NCI-H510A treated with DMSO at 0.1 percent for 48 hours (cell line): ENCODE measurements around the gene ERAS.
"Not testable (repeated sequence)": the region's sequence is repeated elsewhere in the genome, so short reads cannot be mapped to it uniquely, and the experiment has no call there.

Experiments used
- DNase-seq: peaks from one replicate; lab custom pipeline; 2025; lab: John Stamatoyannopoulos, UW

Gene ERAS

GRCh38 chrX:48831136-48831908 lies 5.0 kb downstream of the ERAS start:
- DNase-seq: no peak

DNA sequence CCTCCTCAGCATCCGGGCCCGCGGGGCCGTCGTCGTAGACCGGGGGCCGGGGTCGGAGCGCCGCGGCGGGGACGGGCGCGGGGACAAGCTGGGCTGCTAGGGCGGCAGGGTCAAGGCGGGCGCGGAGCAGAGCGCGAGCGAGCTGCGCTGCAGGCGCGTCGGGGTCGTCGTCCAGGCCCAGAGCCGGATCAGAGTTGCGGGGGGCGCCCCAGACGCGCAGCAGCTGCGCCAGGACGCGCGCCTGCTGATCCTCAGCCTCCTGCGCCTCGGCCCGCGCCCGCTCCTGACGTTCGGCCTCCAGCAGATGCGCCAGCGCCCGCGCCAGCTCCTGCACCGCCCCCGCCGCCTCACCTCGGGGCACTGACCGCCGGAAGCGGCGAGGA lies 5.6 kb downstream of the ERAS start:
- no peak for DNase-seq

DNA sequence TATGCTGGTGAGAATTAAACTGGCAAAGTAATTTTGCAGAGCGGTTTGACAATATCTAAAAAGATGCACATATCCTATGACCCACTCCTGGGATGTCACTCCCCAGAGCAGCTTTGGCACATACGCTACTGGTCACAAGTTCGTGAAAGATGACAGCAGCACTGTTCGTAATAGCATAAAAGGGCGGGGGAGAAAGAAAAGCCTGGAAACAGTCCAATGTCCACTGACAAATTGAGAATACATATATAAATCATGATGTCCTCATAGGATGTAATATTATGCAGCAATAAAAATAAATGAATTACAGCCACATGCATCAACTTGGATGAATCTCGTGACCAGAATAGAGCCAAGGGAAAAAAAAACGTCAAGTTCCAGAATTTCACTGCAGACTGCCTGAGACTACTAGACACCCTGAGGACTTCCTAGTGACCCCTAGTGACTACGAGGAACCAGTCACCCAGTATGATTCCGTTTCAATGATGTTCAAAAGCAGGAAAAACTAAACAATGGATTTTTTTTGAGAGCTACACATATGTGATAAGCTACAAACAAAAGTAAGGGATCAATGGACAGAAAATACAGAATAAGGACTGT lies 7.3 kb downstream of the ERAS start:
- DNase-seq: no peak

GRCh38 chrX:48834383-48834709 lies 8.0 kb downstream of the ERAS start:
- no peak for DNase-seq

- no peak for DNase-seq
These were observed 9.4 kb downstream of the ERAS start, which contains the start of gene PCSK1N for GRCh38 chrX:48835524-48836329. PCSK1N (minus strand) TSS chrX:48835610; CDS start chrX:48835532, 78 bp downstream.

GRCh38 chrX:48839686-48840085 lies 13.4 kb downstream of the ERAS start:
- DNase-seq: no peak

DNA sequence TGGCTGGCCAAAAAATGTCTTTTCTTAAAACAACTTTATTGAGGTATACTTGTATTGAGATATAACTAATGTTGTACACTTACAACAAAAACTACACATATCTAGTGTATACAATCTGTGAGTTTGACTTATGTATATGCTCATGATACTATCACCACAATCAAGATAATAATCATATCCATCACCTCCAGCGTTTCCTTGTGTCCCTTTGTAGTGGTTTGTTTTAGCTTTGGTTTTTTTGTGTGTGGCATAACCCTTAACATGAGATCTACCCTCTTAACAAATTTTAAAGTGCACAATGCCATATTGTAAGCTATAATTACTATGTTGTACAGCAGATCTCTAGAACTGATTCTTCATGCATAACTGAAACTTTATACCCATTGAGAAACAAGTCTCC lies 22.5 kb downstream of the ERAS start:
- DNase-seq: no peak

DNA sequence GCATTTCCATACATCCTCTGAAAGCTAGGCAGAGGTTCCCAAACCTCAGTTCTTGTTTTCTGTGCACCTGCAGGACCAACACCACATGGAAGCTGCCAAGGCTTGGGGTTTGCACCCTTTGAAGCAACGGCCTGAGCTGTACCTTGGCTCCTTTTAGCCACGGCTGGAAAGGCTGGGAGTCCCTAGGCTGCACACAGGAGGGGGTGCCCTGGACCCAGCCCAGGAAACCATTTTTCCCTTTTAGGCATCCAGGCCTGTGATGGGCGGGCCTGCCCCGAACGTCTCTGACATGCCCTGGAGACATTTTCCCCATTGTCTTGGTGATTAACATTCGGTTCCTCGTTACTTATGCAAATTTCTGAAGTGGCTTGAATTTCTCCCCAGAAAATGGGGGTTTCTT lies 26.5 kb downstream of the ERAS start:
- DNase-seq: no peak

DNA sequence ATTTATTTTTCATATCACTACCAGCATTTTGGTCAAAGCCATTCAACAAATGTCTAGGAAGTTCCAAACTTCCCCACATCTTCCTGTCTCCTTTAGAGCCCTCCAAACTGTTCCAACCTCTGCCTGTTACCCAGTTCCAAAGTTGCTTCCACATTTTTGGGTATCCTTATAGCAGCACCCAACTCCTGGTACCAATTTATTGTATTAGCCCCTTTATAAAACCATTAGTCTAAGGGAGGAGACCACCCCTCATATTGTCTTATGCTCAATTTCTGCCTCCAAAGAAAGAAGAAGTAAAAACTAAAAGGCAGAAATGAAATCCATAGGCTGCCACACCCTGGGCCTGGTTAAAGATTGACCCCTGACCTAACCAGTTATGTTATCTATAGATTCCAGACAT lies 27.2 kb downstream of the ERAS start:
- not testable (repeated sequence) for DNase-seq

DNA sequence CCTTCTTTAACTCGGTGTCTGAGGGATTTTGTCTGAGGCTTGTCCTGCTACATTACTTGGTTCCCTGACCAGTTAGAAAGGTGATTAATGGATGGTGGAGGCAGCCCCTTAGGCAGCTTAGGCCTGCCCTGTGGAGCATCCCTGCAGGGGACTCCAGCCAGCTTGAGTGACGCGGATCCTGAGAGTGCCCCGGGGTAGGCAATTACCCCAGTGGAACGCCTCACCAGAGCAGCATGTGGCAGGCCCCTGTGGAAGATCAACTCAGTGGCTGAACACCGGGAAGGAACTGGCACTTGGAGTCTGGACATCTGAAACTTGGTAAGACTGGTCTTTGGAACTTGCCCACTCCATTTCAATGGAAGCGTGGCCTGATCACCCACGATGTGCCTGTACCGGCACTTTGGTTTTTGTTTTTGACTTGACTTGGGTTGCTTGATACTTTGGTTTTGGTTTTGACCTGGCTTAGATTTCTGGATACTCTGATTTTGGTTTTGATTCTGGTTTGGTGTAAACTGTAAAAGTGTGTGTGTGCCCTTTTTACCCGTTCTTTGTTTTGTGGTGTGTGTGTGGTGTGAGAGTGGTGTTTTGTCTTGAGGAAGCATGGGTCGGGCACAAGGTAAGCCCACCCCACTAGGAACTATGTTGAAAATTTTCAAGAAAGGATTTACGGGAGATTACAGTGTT lies 27.9 kb downstream of the ERAS start:
- not testable (repeated sequence) for DNase-seq

DNA sequence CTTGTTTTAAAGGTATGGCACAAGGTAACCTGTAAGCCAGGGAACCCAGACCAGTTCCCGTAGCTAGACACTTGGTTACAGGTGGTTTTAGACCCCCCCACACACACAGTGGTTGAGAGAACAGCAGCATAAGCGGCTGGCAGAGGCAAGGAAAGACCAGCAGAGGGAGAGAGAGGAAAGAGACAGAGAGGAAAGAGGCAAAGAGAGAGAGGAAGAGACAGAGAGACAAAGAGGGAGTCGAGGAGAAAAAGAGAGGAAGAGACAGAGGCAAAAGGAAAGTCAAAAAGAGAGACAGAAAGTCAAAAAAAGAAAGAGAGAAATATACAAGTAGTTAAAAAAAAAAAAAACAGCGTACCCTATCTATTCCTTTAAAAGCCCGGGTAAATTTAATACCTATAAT lies 28.6 kb downstream of the ERAS start:
- no peak for DNase-seq

DNA sequence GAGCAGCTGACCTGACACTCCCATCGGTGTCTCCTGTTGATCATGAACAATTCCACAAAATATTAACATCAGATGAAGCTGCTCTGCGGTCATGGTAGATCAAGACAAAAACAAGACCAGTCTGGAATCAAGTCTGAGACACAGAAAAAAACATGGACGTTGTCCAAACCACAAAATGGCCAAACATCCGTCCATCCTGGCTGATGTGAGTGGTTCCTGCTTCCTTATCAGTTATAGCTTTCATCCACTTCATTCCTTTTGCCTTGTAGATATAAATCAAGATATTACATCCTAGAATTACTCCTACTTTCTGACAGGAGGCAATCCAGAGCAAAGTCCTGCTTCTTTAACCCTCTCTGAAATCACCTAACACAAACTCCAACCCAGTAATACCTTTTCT lies 37.9 kb downstream of the ERAS start:
- no peak for DNase-seq

- DNase-seq: not testable (repeated sequence)
These were observed 45.7 kb downstream of the ERAS start for GRCh38 chrX:48872017-48872416.

DNA sequence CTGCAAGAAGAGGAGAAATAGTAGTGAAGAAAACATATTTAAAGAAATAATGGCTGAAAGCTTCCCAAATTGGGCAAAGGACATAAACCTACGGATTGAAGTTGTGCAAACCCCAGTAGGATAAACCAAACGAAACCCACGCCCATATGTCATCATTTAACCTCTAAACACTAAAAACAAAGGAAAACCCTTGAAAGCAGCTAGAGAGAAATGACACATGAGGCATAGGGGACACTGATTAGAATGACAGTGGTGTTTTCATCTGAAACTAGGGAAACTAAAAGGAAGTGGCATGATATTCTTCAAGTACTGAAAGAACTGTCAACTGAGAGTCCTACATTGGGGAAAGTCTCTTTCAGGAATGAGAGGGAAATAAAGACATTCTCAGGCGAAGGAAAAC lies 50.6 kb downstream of the ERAS start:
- not testable (repeated sequence) for DNase-seq
